SU-DHL-6 (cell line): Measurements from ENCODE around the gene KLK5.

Experiments
- H2AFZ ChIP-seq: fragments of 200-600 bp; sonication (generic); 2 replicates; pipeline ENCODE4 v1.6.1; 2014; ENCODE audit warnings: low read depth, mild to moderate bottlenecking, moderate library complexity, mixed read lengths, antibody characterized with exemption, low read length; ENCODE audit not compliant: severe bottlenecking
- H3F3A ChIP-seq: fragments of 200-600 bp; shearing (Covaris generic); 2 replicates; pipeline ENCODE4 v1.6.0; 2016; ENCODE audit warnings: antibody characterized with exemption, mild to moderate bottlenecking; ENCODE audit not compliant: insufficient read depth
- H3K27ac ChIP-seq: fragments of 200-600 bp; sonication (generic); 2 replicates; pipeline ENCODE4 v1.5.1; 2016; ENCODE audit warnings: low read depth, mild to moderate bottlenecking, low read length, moderate library complexity, mixed read lengths
- H3K27me3 ChIP-seq: fragments of 200-600 bp; sonication (generic), shearing (Covaris generic); 2 replicates; pipeline ENCODE4 v1.6.0; 2014; ENCODE audit warnings: mild to moderate bottlenecking, low read length
- H3K36me3 ChIP-seq: fragments of 200-600 bp; sonication (generic); 2 replicates; pipeline ENCODE4 v1.6.1; 2014; ENCODE audit warnings: mild to moderate bottlenecking, low read length, mixed read lengths
- H3K4me2 ChIP-seq: fragments of 300-600, 200-600 bp; shearing (Covaris generic), sonication (generic); 2 replicates; pipeline ENCODE4 v1.6.0; 2014; ENCODE audit warnings: low read length, low read depth, mild to moderate bottlenecking; ENCODE audit not compliant: poor library complexity, severe bottlenecking
- H3K4me3 ChIP-seq: fragments of 200-600 bp; sonication (generic); 2 replicates; pipeline ENCODE4 v1.5.1; 2014; ENCODE audit warnings: antibody characterized with exemption, low read length, mild to moderate bottlenecking, mixed read lengths; ENCODE audit not compliant: insufficient read depth, poor library complexity, severe bottlenecking
- H3K79me2 ChIP-seq: fragments of 200-600 bp; sonication (generic); 2 replicates; pipeline ENCODE4 v1.6.1; 2014; ENCODE audit warnings: mild to moderate bottlenecking, low read length, moderate library complexity; ENCODE audit not compliant: insufficient read depth
- H3K9ac ChIP-seq: fragments of 200-600 bp; sonication (generic); 2 replicates; pipeline ENCODE4 v1.7.0; 2014; ENCODE audit warnings: mild to moderate bottlenecking, low read length
- H3K9me2 ChIP-seq: fragments of 200-600 bp; sonication (generic); replicated peaks from 2 replicates; pipeline ENCODE4 v1.6.1; 2014; ENCODE audit warnings: low read length; ENCODE audit not compliant: insufficient read depth
- H3K9me3 ChIP-seq: fragments of 200-600 bp; sonication (generic); 2 replicates; pipeline ENCODE4 v1.6.1; 2014; ENCODE audit warnings: low read length, mixed read lengths; ENCODE audit not compliant: insufficient read depth
- H4K20me1 ChIP-seq: fragments of 200-600 bp; sonication (generic); 2 replicates; pipeline ENCODE4 v1.6.1; 2014; ENCODE audit warnings: low read depth, mild to moderate bottlenecking, antibody characterized with exemption, low read length, moderate library complexity, mixed read lengths
- EZH2phosphoT487 ChIP-seq: fragments of 200-600 bp; sonication (generic), shearing (Covaris generic); conservative IDR thresholded peaks from 2 replicates; pipeline ENCODE4 v1.6.1; 2018; ENCODE audit warnings: mild to moderate bottlenecking, antibody characterized with exemption, low read length, moderate library complexity, mixed read lengths
- TF ChIP-seq, protein P1 (sequence below): fragments of 200-600 bp; sonication (generic); IDR thresholded peaks from one replicate; pipeline ENCODE4 v1.5.1; 2017; ENCODE audit warnings: antibody characterized with exemption, mild to moderate bottlenecking, low read length, moderate library complexity; ENCODE audit not compliant: insufficient read depth, poor library complexity, severe bottlenecking

The KLK5 gene

GRCh38 chr19:50898018-50898417 lies 54.8 kb downstream of the KLK5 start:
- Histone ChIP-seq H3K36me3 (no peaks in the 10 kb centered on the region), H3K9me2 (no peaks in the 10 kb centered on the region), H4K20me1 (no peaks in the 10 kb centered on the region), H3F3A (no peaks in the 10 kb centered on the region), H2AFZ (no peak overlapping the region), H3K9ac (no peak overlapping the region), H3K27me3 (no peaks in the 10 kb centered on the region), H3K27ac (no peak overlapping the region), H3K4me2 (no peak overlapping the region), H3K4me3 (no peak overlapping the region), H3K9me3 (no peaks in the 10 kb centered on the region), H3K79me2 (no peaks in the 10 kb centered on the region)
- TF ChIP-seq, protein P1, sequence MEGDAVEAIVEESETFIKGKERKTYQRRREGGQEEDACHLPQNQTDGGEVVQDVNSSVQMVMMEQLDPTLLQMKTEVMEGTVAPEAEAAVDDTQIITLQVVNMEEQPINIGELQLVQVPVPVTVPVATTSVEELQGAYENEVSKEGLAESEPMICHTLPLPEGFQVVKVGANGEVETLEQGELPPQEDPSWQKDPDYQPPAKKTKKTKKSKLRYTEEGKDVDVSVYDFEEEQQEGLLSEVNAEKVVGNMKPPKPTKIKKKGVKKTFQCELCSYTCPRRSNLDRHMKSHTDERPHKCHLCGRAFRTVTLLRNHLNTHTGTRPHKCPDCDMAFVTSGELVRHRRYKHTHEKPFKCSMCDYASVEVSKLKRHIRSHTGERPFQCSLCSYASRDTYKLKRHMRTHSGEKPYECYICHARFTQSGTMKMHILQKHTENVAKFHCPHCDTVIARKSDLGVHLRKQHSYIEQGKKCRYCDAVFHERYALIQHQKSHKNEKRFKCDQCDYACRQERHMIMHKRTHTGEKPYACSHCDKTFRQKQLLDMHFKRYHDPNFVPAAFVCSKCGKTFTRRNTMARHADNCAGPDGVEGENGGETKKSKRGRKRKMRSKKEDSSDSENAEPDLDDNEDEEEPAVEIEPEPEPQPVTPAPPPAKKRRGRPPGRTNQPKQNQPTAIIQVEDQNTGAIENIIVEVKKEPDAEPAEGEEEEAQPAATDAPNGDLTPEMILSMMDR: no peak
- no peak for TF ChIP-seq EZH2phosphoT487

GRCh38 chr19:50897612-50898011 lies 55.2 kb downstream of the KLK5 start:
- TF ChIP-seq, protein P1: no peak
- no peak for TF ChIP-seq EZH2phosphoT487
- Histone ChIP-seq H3K9me3 (no peaks in the 10 kb centered on the region), H3K79me2 (no peaks in the 10 kb centered on the region), H4K20me1 (no peaks in the 10 kb centered on the region), H3K4me2 (no peak overlapping the region), H3K27me3 (no peaks in the 10 kb centered on the region), H3K9me2 (no peaks in the 10 kb centered on the region), H3F3A (no peaks in the 10 kb centered on the region), H2AFZ (no peak overlapping the region), H3K27ac (no peak overlapping the region), H3K4me3 (no peak overlapping the region), H3K36me3 (no peaks in the 10 kb centered on the region), H3K9ac (no peak overlapping the region)

DNA sequence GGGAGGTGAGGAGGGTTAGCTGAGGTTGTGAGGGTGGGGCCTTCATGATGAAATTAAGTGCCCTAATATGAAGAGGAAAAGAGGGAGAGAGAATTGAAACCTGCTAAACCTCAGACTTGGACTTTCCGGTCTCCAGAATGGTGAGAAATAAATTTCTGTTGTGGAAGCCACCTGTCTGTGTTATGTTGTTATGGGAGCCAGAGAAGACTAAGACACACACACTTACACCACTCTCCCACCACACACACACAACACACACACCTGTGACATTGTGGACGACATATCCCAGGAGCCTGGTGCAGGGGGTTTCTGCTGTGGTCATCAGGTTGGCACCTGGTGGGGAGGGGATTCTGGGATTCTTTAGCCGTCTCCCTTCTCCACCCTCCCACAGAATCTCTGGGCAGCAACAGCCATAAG lies 55.6 kb downstream of the KLK5 start:
- H3K4me2 ChIP-seq: peak overlapping the region; percentile 6
- H3K4me3 ChIP-seq: no peak overlapping the region
- no peak overlapping the region for H3K27ac ChIP-seq
- TF ChIP-seq EZH2phosphoT487: no peak
- TF ChIP-seq, protein P1: no peak
- no peaks in the 10 kb centered on the region for H3K9me2 ChIP-seq
- H4K20me1 ChIP-seq: no peaks in the 10 kb centered on the region
- H3K27me3 ChIP-seq: no peaks in the 10 kb centered on the region
- no peaks in the 10 kb centered on the region for H3K79me2 ChIP-seq
- no peak overlapping the region for H2AFZ ChIP-seq
- H3K36me3 ChIP-seq: no peaks in the 10 kb centered on the region
- no peaks in the 10 kb centered on the region for H3F3A ChIP-seq
- H3K9ac ChIP-seq: no peak overlapping the region
- no peaks in the 10 kb centered on the region for H3K9me3 ChIP-seq
